Measurements from ENCODE around the gene SOAT2.

- TF ChIP-seq EZH2 (IDR thresholded peaks at IDR 0.05) (no peak), CTCF (IDR thresholded peaks at IDR 0.05) (no peak)
Observed at GRCh38 chr12:53113951-53114350, 10.7 kb downstream of the SOAT2 start.
